Liver (tissue), 9 donors: Measurements from ENCODE around the gene SDK2. TPM values are rescaled to one million over a fixed set of nuclear protein-coding genes. Genes with fewer than 3 reads are reported as not detected.

Experiments used
- DNase-seq: peaks from one replicate; pipeline ENCODE4 v3.0.0-alpha.2; 2017; ENCODE audit warnings: low spot score
- H3K27ac ChIP-seq, 2 donors: one replicate each; pipeline ENCODE4 v1.7.0; 2013; ENCODE audit warnings: inconsistent platforms in 2 of 2, low read length in 2 of 2, control low read depth in 1 of 2, low read depth in 1 of 2, mild to moderate bottlenecking in 1 of 2
- H3K27me3 ChIP-seq, 4 donors: one replicate each; pipeline versions ENCODE4 v1.6.1 to v1.7.0; 2013; ENCODE audit warnings: low read length in 3 of 4, inconsistent platforms in 1 of 4, mild to moderate bottlenecking in 1 of 4, moderate library complexity in 1 of 4; ENCODE audit not compliant: control insufficient read depth in 4 of 4, insufficient read depth in 4 of 4
- H3K36me3 ChIP-seq, 4 donors: one replicate each; pipeline versions ENCODE4 v1.6.1 to v1.7.0; 2013; ENCODE audit warnings: low read length in 3 of 4, mild to moderate bottlenecking in 3 of 4, low read depth in 1 of 4, moderate library complexity in 1 of 4; ENCODE audit not compliant: control insufficient read depth in 4 of 4, insufficient read depth in 3 of 4
- H3K4me1 ChIP-seq, 4 donors: one replicate each; pipeline versions ENCODE4 v1.6.1 to v1.7.0; 2013; ENCODE audit warnings: low read length in 3 of 4, mild to moderate bottlenecking in 3 of 4, moderate library complexity in 1 of 4; ENCODE audit not compliant: control insufficient read depth in 4 of 4, insufficient read depth in 4 of 4
- H3K4me3 ChIP-seq, 3 donors: one replicate each; pipeline versions ENCODE4 v1.6.1 to v1.7.0; 2013; ENCODE audit warnings: low read length in 3 of 3, control low read depth in 1 of 3, low read depth in 1 of 3, mild to moderate bottlenecking in 1 of 3
- H3K9ac ChIP-seq, 2 donors: one replicate each; pipeline ENCODE4 v1.7.0; 2013; ENCODE audit warnings: low read length in 2 of 2, mild to moderate bottlenecking in 2 of 2, moderate library complexity in 2 of 2, control low read depth in 1 of 2, low read depth in 1 of 2
- H3K9me3 ChIP-seq, 4 donors: one replicate each; pipeline versions ENCODE4 v1.6.1 to v1.7.0; 2013; ENCODE audit warnings: low read length in 3 of 4; ENCODE audit not compliant: control insufficient read depth in 4 of 4
- CTCF ChIP-seq: fragments of 150-350 bp; IDR thresholded peaks from 2 replicates; pipeline ENCODE4 v1.5.1; 2017; ENCODE audit warnings: improper control_type of control experiment, low read depth, low read length; ENCODE audit not compliant: missing input control
- EGR1 ChIP-seq, 2 donors: IDR thresholded peaks; 2 replicates each; pipeline ENCODE4 v1.6.1; 2016 to 2018; ENCODE audit warnings: antibody characterized with exemption in 2 of 2, low read depth in 2 of 2
- GABPA ChIP-seq, 2 donors: IDR thresholded peaks in 1 of 2; conservative IDR thresholded peaks in 1 of 2; 2 replicates each; pipeline ENCODE4 v1.6.1; 2016; ENCODE audit warnings: antibody characterized with exemption in 2 of 2, mild to moderate bottlenecking in 1 of 2, moderate library complexity in 1 of 2
- HNF4A ChIP-seq, 2 donors: conservative IDR thresholded peaks; 2 replicates each; pipeline ENCODE4 v1.6.1; 2016; ENCODE audit warnings: antibody characterized with exemption in 2 of 2, mild to moderate bottlenecking in 2 of 2
- HNF4G ChIP-seq: IDR thresholded peaks from 2 replicates; pipeline ENCODE4 v1.6.1; 2016; ENCODE audit warnings: antibody characterized with exemption
- MAX ChIP-seq: IDR thresholded peaks from 2 replicates; pipeline ENCODE4 v1.6.1; 2016; ENCODE audit warnings: antibody characterized with exemption
- RAD21 ChIP-seq, 2 donors: IDR thresholded peaks; 2 replicates each; pipeline ENCODE4 v1.6.1; 2016; ENCODE audit warnings: antibody characterized with exemption in 2 of 2, mild to moderate bottlenecking in 2 of 2
- REST ChIP-seq: IDR thresholded peaks from 2 replicates; pipeline ENCODE4 v1.6.1; 2016; ENCODE audit warnings: antibody characterized with exemption, mild to moderate bottlenecking
- RXRA ChIP-seq, 2 donors: IDR thresholded peaks; 2 replicates each; pipeline ENCODE4 v1.6.1; 2017 to 2018; ENCODE audit warnings: antibody characterized with exemption in 2 of 2, mild to moderate bottlenecking in 1 of 2
- SP1 ChIP-seq: IDR thresholded peaks from 2 replicates; pipeline ENCODE4 v1.6.1; 2018; ENCODE audit warnings: antibody characterized with exemption, mild to moderate bottlenecking
- TAF1 ChIP-seq: conservative IDR thresholded peaks from 2 replicates; pipeline ENCODE4 v1.6.1; 2016; ENCODE audit warnings: antibody characterized with exemption, mild to moderate bottlenecking
- YY1 ChIP-seq: IDR thresholded peaks from 2 replicates; pipeline ENCODE4 v1.6.1; 2016; ENCODE audit warnings: antibody characterized with exemption, mild to moderate bottlenecking
- ZBTB33 ChIP-seq: IDR thresholded peaks from 2 replicates; pipeline ENCODE4 v1.6.1; 2016; ENCODE audit warnings: antibody characterized with exemption
- WGBS: extraction: QIAGEN DNeasy Blood & Tissue Kit; methylation state at CpG from one replicate; pipeline ENCODE4 v1.1.7; 2013; 5-methylcytosine and 5-hydroxymethylcytosine counted together
- polyA plus RNA-seq, 2 donors: library from polyadenylated mRNA; stranded (reverse) in 1 of 2; unstranded in 1 of 2; fragments of 200-250 nt in 1 of 2; fragments of >200 nt in 1 of 2; fragmentation: Nextera tagmentation in 1 of 2; extraction: Ambion mirVana in 1 of 2; gene quantifications; one replicate each; pipeline versions ENCODE4 v1.2.1 to v1.2.3, GENCODE V29; 2013 to 2015
- total RNA-seq, 2 donors: library from RNA; depleted of rRNA; stranded (reverse); fragments of >200 nt; gene quantifications; one replicate each; pipeline ENCODE4 v1.2.3, GENCODE V29; 2014
- donor health status: healthy.
- donor health status: healthy.
- donor health status: healthy.
- donor health status: healthy.
- donor health status: healthy.

The SDK2 gene
- total and polyA plus RNA-seq, 4 donors, result 0.05 to 0.42 (median 0.10) TPM

- no peak overlapping the region for H3K9ac ChIP-seq
- H3K27ac ChIP-seq, result no peak overlapping the region
- no peaks in the 10 kb centered on the region for H3K36me3 ChIP-seq
- DNase-seq, result no peak
- H3K27me3 ChIP-seq, result peaks cover 0 to 6% (median 0%) of the 10 kb centered on the region in 4 donors
- H3K4me1 ChIP-seq, result no peaks in the 10 kb centered on the region
- H3K4me3 ChIP-seq, result no peak overlapping the region
- WGBS, result 67% methylated on average over 15 of the region's 15 CpGs
- no peaks in the 10 kb centered on the region for H3K9me3 ChIP-seq
- no peak for TF ChIP-seq MAX
- no peak for TF ChIP-seq RAD21 (IDR thresholded peaks at IDR 0.05)
- no peak for TF ChIP-seq REST
- no peak for TF ChIP-seq EGR1 (IDR thresholded peaks at IDR 0.05; ENCODE audit: low read depth in 2 of 2)
- TF ChIP-seq GABPA (IDR thresholded peaks at IDR 0.05 in 1 of 2, conservative IDR thresholded peaks at IDR 0.05 in 1 of 2), result no peak
- no peak for TF ChIP-seq ZBTB33
- no peak for TF ChIP-seq RXRA (IDR thresholded peaks at IDR 0.05)
- no peak for TF ChIP-seq TAF1
- no peak for TF ChIP-seq HNF4A (conservative IDR thresholded peaks at IDR 0.05)
- no peak for TF ChIP-seq YY1
- no peak for TF ChIP-seq SP1
- no peak for TF ChIP-seq HNF4G
Observed at GRCh38 chr17:73341350-73342049, 302.7 kb downstream of the SDK2 start.

- Histone ChIP-seq H3K27ac (no peak overlapping the region), H3K27me3 (peaks cover 0 to 6% (median 0%) of the 10 kb centered on the region in 4 donors), H3K9ac (no peak overlapping the region), H3K4me1 (no peaks in the 10 kb centered on the region), H3K4me3 (no peak overlapping the region), H3K9me3 (no peaks in the 10 kb centered on the region), H3K36me3 (no peaks in the 10 kb centered on the region)
- 77% methylated on average over 7 of the region's 7 CpGs for WGBS
- DNase-seq, result no peak
- no peak for TF ChIP-seq YY1
- TF ChIP-seq CTCF, result peak; percentile 4
Observed at GRCh38 chr17:73340093-73340596, 304.1 kb downstream of the SDK2 start.
